K562 (cell line): ENCODE results near the gene EPHA7. TPM values are rescaled to one million over a fixed set of nuclear protein-coding genes. Genes with fewer than 3 reads are reported as not detected.

Experiments used
- ATAC-seq: fragments of 200-7000 bp; cut with Tn5 transposase; 3 replicates; pipeline ENCODE4 v1.9.1; 2020; ENCODE audit warnings: moderate library complexity
- BruUV-seq: library from RNA; stranded (reverse); fragments of 400-500 nt; replicated peaks from 2 replicates; lab custom pipeline; 2021; lab: Mats Ljungman, UMichigan
- CTCF ChIA-PET: fragments of 300-600 bp; formaldehyde crosslinking; extraction: SDS; loops from one replicate; lab custom pipeline; 2021; ENCODE audit warnings: low intra/inter-chr PET ratio; lab: Yijun Ruan, JAX
- POLR2A ChIA-PET: fragments of 300-600, 350-650 bp; sonication (Branson Sonifier 250); formaldehyde crosslinking; extraction: SDS; loops from one replicate; lab custom pipeline; 2021; ENCODE audit warnings: antibody characterized with exemption, inconsistent platforms; lab: Yijun Ruan, JAX
- DNase-seq, 4 experiments: peaks; one replicate each; pipeline versions ENCODE4 v3.0.0 to v3.0.0-alpha.2; 2011 to 2018; ENCODE audit warnings: low spot score in 3 of 4, mixed read lengths in 3 of 4; ENCODE audit errors: extremely low read depth in 1 of 4
- FAIRE-seq: peaks from 2 replicates; lab custom pipeline; 2011; peaks lifted over from hg19 to GRCh38; lab: Jason Lieb, UNC
- H2AFZ ChIP-seq: 2 replicates; pipeline ENCODE4 v1.6.0; 2011; ENCODE audit warnings: low read depth, low read length, control low read depth, inconsistent platforms
- H3K27ac ChIP-seq: fragments of 200-600 bp; 3 replicates; pipeline ENCODE4 v1.8.0; 2011; ENCODE audit warnings: low read depth, mild to moderate bottlenecking, control low read depth, inconsistent platforms, low read length, moderate library complexity, mixed read lengths; ENCODE audit errors: extremely low read depth
- H3K27me3 ChIP-seq, 2 experiments: fragments of 300-600 bp in 1 of 2; 2 replicates in 1 of 2; 3 replicates in 1 of 2; pipeline versions ENCODE4 v1.6.0 to v1.8.0; 2011; ENCODE audit warnings: inconsistent platforms in 2 of 2, low read length in 2 of 2, mild to moderate bottlenecking in 1 of 2, mixed read lengths in 1 of 2, moderate library complexity in 1 of 2; ENCODE audit not compliant: control insufficient read depth in 2 of 2, insufficient read depth in 2 of 2
- H3K36me3 ChIP-seq: fragments of 300-600 bp; 3 replicates; pipeline ENCODE4 v1.8.0; 2011; ENCODE audit warnings: mild to moderate bottlenecking, low read length, inconsistent platforms; ENCODE audit not compliant: control insufficient read depth, insufficient read depth
- H3K4me1 ChIP-seq, 2 experiments: fragments of 200-600 bp in 1 of 2; replicated peaks in 1 of 2; 2 replicates in 1 of 2; 3 replicates in 1 of 2; pipeline versions ENCODE4 v1.5.1 to v1.8.0; 2011; ENCODE audit warnings: inconsistent platforms in 2 of 2, low read length in 2 of 2, mild to moderate bottlenecking in 1 of 2, mixed read lengths in 1 of 2, moderate library complexity in 1 of 2; ENCODE audit not compliant: control insufficient read depth in 2 of 2, insufficient read depth in 2 of 2
- H3K4me2 ChIP-seq: 2 replicates; pipeline ENCODE4 v1.6.1; 2011; ENCODE audit warnings: low read length, control low read depth, inconsistent platforms, mixed read lengths; ENCODE audit not compliant: insufficient read depth
- H3K4me3 ChIP-seq: fragments of 200-600 bp; sonication (generic), shearing (Covaris generic); 2 replicates; pipeline ENCODE4 v1.5.1; 2016; ENCODE audit warnings: control low read depth, inconsistent platforms
- H3K79me2 ChIP-seq: fragments of 200-600 bp; 3 replicates; pipeline ENCODE4 v1.8.0; 2011; ENCODE audit warnings: low read length, inconsistent platforms; ENCODE audit not compliant: control insufficient read depth, insufficient read depth
- H3K9ac ChIP-seq, 2 experiments: 2 replicates each; pipeline versions ENCODE4 v1.6.0 to v1.6.1; 2011; ENCODE audit warnings: low read depth in 2 of 2, low read length in 2 of 2, control low read depth in 1 of 2, inconsistent platforms in 1 of 2, mild to moderate bottlenecking in 1 of 2, mixed read lengths in 1 of 2; ENCODE audit not compliant: insufficient read depth in 1 of 2
- H3K9me1 ChIP-seq: one replicate; pipeline ENCODE4 v1.6.0; 2011; ENCODE audit warnings: inconsistent platforms, mild to moderate bottlenecking, low read length, moderate library complexity; ENCODE audit not compliant: control insufficient read depth, insufficient read depth
- H3K9me3 ChIP-seq: replicated peaks from 2 replicates; pipeline ENCODE4 v1.5.1; 2011; ENCODE audit warnings: low read depth, low read length, inconsistent platforms; ENCODE audit not compliant: control insufficient read depth, insufficient read depth
- H4K20me1 ChIP-seq: replicated peaks from 2 replicates; pipeline ENCODE4 v1.6.1; 2011; ENCODE audit warnings: low read length, inconsistent platforms, mixed read lengths; ENCODE audit not compliant: control insufficient read depth, insufficient read depth
- EWSR1 ChIP-seq: fragments of 450-650 bp; IDR thresholded peaks from 2 replicates; pipeline ENCODE4 v1.6.1; 2018; ENCODE audit warnings: borderline replicate concordance, mild to moderate bottlenecking, low read depth, moderate library complexity; ENCODE audit not compliant: partially characterized antibody
- EZH2 ChIP-seq: IDR thresholded peaks from 2 replicates; pipeline ENCODE4 v1.6.1; 2012; ENCODE audit warnings: low read depth, mild to moderate bottlenecking, inconsistent platforms, low read length, borderline replicate concordance
- IFI16 ChIP-seq: fragments of 250-450 bp; sonication (Bioruptor Pico); IDR thresholded peaks from 2 replicates; pipeline ENCODE4 v2.1.2; 2022; ENCODE audit warnings: mild to moderate bottlenecking, inconsistent platforms
- MLLT1 ChIP-seq, 2 experiments: fragments of 450-650 bp; IDR thresholded peaks; 2 replicates each; pipeline ENCODE4 v1.6.1; 2016
- NR0B1 ChIP-seq: fragments of 450-650 bp; IDR thresholded peaks from one replicate; pipeline ENCODE4 v1.6.1; 2018; ENCODE audit warnings: mild to moderate bottlenecking, moderate library complexity; ENCODE audit not compliant: partially characterized antibody
- RBM25 ChIP-seq: fragments of 200-400 bp; formaldehyde crosslinking; IDR thresholded peaks from 2 replicates; pipeline ENCODE4 v1.6.1; 2018; ENCODE audit warnings: low read length, low read depth, moderate library complexity; ENCODE audit not compliant: severe bottlenecking
- TBL1XR1 ChIP-seq, 2 experiments: IDR thresholded peaks; 2 replicates each; pipeline ENCODE4 v1.6.1; 2012; ENCODE audit warnings: improper control_type of control experiment in 2 of 2, low read length in 2 of 2, mild to moderate bottlenecking in 1 of 2
- ZNF507 ChIP-seq: conservative IDR thresholded peaks from 2 replicates; pipeline ENCODE4 v1.6.1; 2017; ENCODE audit warnings: missing genetic modification characterization, missing compliant biosample characterization
- WGBS: fragments of 100-300 bp; shearing (Covaris generic); methylation state at CpG from one replicate; pipeline ENCODE4 v1.1.6; 2016; ENCODE audit warnings: low coverage, mixed read lengths; ENCODE audit not compliant: insufficient coverage; ENCODE audit errors: missing lambda C conversion rate; 5-methylcytosine and 5-hydroxymethylcytosine counted together
- in situ Hi-C: fragments of 300-500 bp; cut with MboI; formaldehyde crosslinking; loops from 4 replicates; pipeline ENCODE4 v1.15.0; 2018; ENCODE audit warnings: inconsistent platforms, mixed read lengths
- intact Hi-C: fragments of 100-400 bp; cut with micrococcal nuclease; formaldehyde crosslinking; loops from 2 replicates; pipeline ENCODE4 v1.14.2; 2022
- polyA plus RNA-seq, 8 experiments: library from polyadenylated mRNA; depleted of rRNA in 4 of 8; stranded (reverse) in 5 of 8; unstranded in 3 of 8; fragments of >200 nt; fragmentation: Nextera tagmentation in 2 of 8; fragmentation: Illumina TruSeq in 1 of 8; extraction: Ambion mirVana in 2 of 8; extraction: Trizol in 1 of 8; gene quantifications; 2 replicates each; pipeline versions ENCODE4 v1.2.1 to v1.2.3, GENCODE V29; 2011 to 2014; ENCODE audit warnings: inconsistent platforms in 1 of 8, missing spikeins in 1 of 8
- total RNA-seq, 7 experiments: library from RNA; depleted of rRNA in 6 of 7; stranded (reverse); fragments of >200 nt in 6 of 7; fragmentation: Illumina TruSeq in 2 of 7; extraction: Trizol in 2 of 7; gene quantifications; 2 replicates each; pipeline versions ENCODE4 v1.2.1 to v1.2.3, GENCODE V29; 2011 to 2021; ENCODE audit warnings: low replicate concordance in 1 of 7

The EPHA7 gene
- total and polyA plus RNA-seq, 9 of the 15 experiments (the other 6 are each of a cell fraction or from before 2014, with no cell fraction given): not detected

- Histone ChIP-seq H3K9ac (no peak overlapping the region), H3K27ac (no peak overlapping the region), H4K20me1 (no peaks in the 10 kb centered on the region), H3K27me3 (no peaks in the 10 kb centered on the region), H3K4me3 (no peak overlapping the region), H3K4me1 (no peaks in the 10 kb centered on the region), H3K4me2 (no peak overlapping the region), H3K9me1 (no peaks in the 10 kb centered on the region), H3K36me3 (no peaks in the 10 kb centered on the region), H3K79me2 (no peaks in the 10 kb centered on the region), H2AFZ (no peak overlapping the region), H3K9me3 (no peaks in the 10 kb centered on the region)
- CTCF ChIA-PET: no interaction called here
- WGBS: 0% methylated on average over 2 of the region's 2 CpGs
- no TSS peak for BruUV-seq
- in situ Hi-C loops: no loop called here
- ATAC-seq (no peak), DNase-seq (no peak), FAIRE-seq (no peak)
- POLR2A ChIA-PET: no interaction called here
- TF ChIP-seq MLLT1 (IDR thresholded peaks at IDR 0.05): no peak
- no peak for TF ChIP-seq ZNF507 (tag)
- no peak for TF ChIP-seq EWSR1
- TF ChIP-seq EZH2: no peak
- TF ChIP-seq TBL1XR1 (IDR thresholded peaks at IDR 0.05; ENCODE audit: low read length in 2 of 2): no peak
- TF ChIP-seq IFI16 (CRISPR knock-in tag): no peak
- no peak for TF ChIP-seq NR0B1
- no peak for TF ChIP-seq RBM25
- intact Hi-C loops: no loop called here
These were observed 146.5 kb downstream of the EPHA7 start for GRCh38 chr6:93272896-93273295.
